NCI-H146 (cell line): Measurements from ENCODE around the gene TRDN.
"Not testable (repeated sequence)": the region's sequence is repeated elsewhere in the genome, so short reads cannot be mapped to it uniquely, and the experiment has no call there.

Experiments used
- DNase-seq: peaks from one replicate; lab custom pipeline; 2025; lab: John Stamatoyannopoulos, UW

Gene TRDN

GRCh38 chr6:123503619-123504018, 133.1 kb downstream of the TRDN start:
- DNase-seq, result peak; percentile 11

GRCh38 chr6:123497025-123497424, 139.7 kb downstream of the TRDN start:
- no peak for DNase-seq

GRCh38 chr6:123489589-123489988, 147.2 kb downstream of the TRDN start:
- DNase-seq, result no peak

GRCh38 chr6:123480986-123481385, 155.8 kb downstream of the TRDN start:
- peak; percentile 46 for DNase-seq

GRCh38 chr6:123472025-123472702, 164.6 kb downstream of the TRDN start:
- DNase-seq, result not testable (repeated sequence)

- DNase-seq, result no peak
Observed at GRCh38 chr6:123467392-123467791, 169.4 kb downstream of the TRDN start.

GRCh38 chr6:123462152-123462551, 174.6 kb downstream of the TRDN start:
- no peak for DNase-seq

GRCh38 chr6:123458218-123458617, 178.5 kb downstream of the TRDN start:
- DNase-seq, result no peak

GRCh38 chr6:123456836-123457235, 179.9 kb downstream of the TRDN start:
- DNase-seq, result no peak

- no peak for DNase-seq
Observed at GRCh38 chr6:123454448-123454847, 182.3 kb downstream of the TRDN start.

- DNase-seq, result not testable (repeated sequence)
Observed at GRCh38 chr6:123453071-123453470, 183.7 kb downstream of the TRDN start.

- DNase-seq, result no peak
Observed at GRCh38 chr6:123448306-123448884, 188.4 kb downstream of the TRDN start.

- no peak for DNase-seq
Observed at GRCh38 chr6:123447315-123447937, 189.3 kb downstream of the TRDN start.

GRCh38 chr6:123439371-123439770, 197.4 kb downstream of the TRDN start:
- DNase-seq, result no peak

GRCh38 chr6:123434186-123434585, 202.6 kb downstream of the TRDN start:
- DNase-seq, result no peak

GRCh38 chr6:123430970-123431369, 205.8 kb downstream of the TRDN start:
- no peak for DNase-seq

- no peak for DNase-seq
Observed at GRCh38 chr6:123427008-123427407, 209.7 kb downstream of the TRDN start.

GRCh38 chr6:123423130-123423529, 213.6 kb downstream of the TRDN start:
- DNase-seq, result no peak

GRCh38 chr6:123420512-123420911, 216.2 kb downstream of the TRDN start:
- DNase-seq, result no peak

GRCh38 chr6:123418071-123418470, 218.7 kb downstream of the TRDN start:
- peak; percentile 23 for DNase-seq

- peak; percentile 11 for DNase-seq
Observed at GRCh38 chr6:123417535-123417934, 219.2 kb downstream of the TRDN start.

- peak; percentile 87 for DNase-seq
Observed at GRCh38 chr6:123415844-123416468, 220.8 kb downstream of the TRDN start.

- DNase-seq, result no peak
Observed at GRCh38 chr6:123404975-123405374, 231.8 kb downstream of the TRDN start.
